Keratinocyte (primary cell): ENCODE measurements around the gene NCR2. TPM values are rescaled to one million over a fixed set of nuclear protein-coding genes. Genes with fewer than 3 reads are reported as not detected.

ENCODE experiments used
- DNase-seq: peaks from one replicate; pipeline ENCODE4 v3.0.0-alpha.2; 2011; ENCODE audit warnings: low read depth, missing footprints, low spot score
- FAIRE-seq: peaks from 2 replicates; lab custom pipeline; 2011; peaks lifted over from hg19 to GRCh38; lab: Jason Lieb, UNC
- H2AFZ ChIP-seq: 2 replicates; pipeline ENCODE4 v1.6.0; 2012; ENCODE audit warnings: low read length, control low read depth, inconsistent platforms; ENCODE audit not compliant: control insufficient read depth
- H3K27ac ChIP-seq: 2 replicates; pipeline ENCODE4 v1.5.1; 2011; ENCODE audit warnings: low read length; ENCODE audit not compliant: control insufficient read depth, insufficient read depth
- H3K27me3 ChIP-seq: 3 replicates; pipeline ENCODE4 v1.6.0; 2011; ENCODE audit warnings: low read length; ENCODE audit not compliant: control insufficient read depth, insufficient read depth; ENCODE audit errors: extremely low read depth
- H3K36me3 ChIP-seq, 2 experiments: 2 replicates in 1 of 2; 3 replicates in 1 of 2; pipeline ENCODE4 v1.5.1; 2011; ENCODE audit warnings: low read length in 2 of 2, mild to moderate bottlenecking in 1 of 2; ENCODE audit not compliant: control insufficient read depth in 2 of 2, insufficient read depth in 2 of 2; ENCODE audit errors: extremely low read depth in 1 of 2
- H3K4me1 ChIP-seq: 3 replicates; pipeline ENCODE4 v1.5.1; 2011; ENCODE audit warnings: low read length; ENCODE audit not compliant: control insufficient read depth, insufficient read depth; ENCODE audit errors: extremely low read depth
- H3K4me2 ChIP-seq: 3 replicates; pipeline ENCODE4 v1.6.0; 2011; ENCODE audit warnings: low read depth, low read length; ENCODE audit not compliant: control insufficient read depth, insufficient read depth; ENCODE audit errors: extremely low read depth
- H3K4me3 ChIP-seq, 3 experiments: fragments of 200-600 bp in 1 of 3; sonication (generic) in 1 of 3; 2 replicates in 2 of 3; 3 replicates in 1 of 3; pipeline ENCODE4 v1.5.1; 2011 to 2016; ENCODE audit warnings: low read length in 3 of 3, mild to moderate bottlenecking in 3 of 3, control low read depth in 2 of 3, inconsistent platforms in 1 of 3, low read depth in 1 of 3, mixed read lengths in 1 of 3, mixed run types in 1 of 3, moderate library complexity in 1 of 3; ENCODE audit not compliant: control insufficient read depth in 2 of 3, insufficient read depth in 2 of 3; ENCODE audit errors: extremely low read depth in 1 of 3
- H3K79me2 ChIP-seq: 2 replicates; pipeline ENCODE4 v1.6.0; 2012; ENCODE audit warnings: low read length; ENCODE audit not compliant: control insufficient read depth, insufficient read depth
- H3K9ac ChIP-seq: 3 replicates; pipeline ENCODE4 v1.6.0; 2011; ENCODE audit warnings: low read length; ENCODE audit not compliant: control insufficient read depth, insufficient read depth; ENCODE audit errors: extremely low read depth
- H3K9me1 ChIP-seq: 3 replicates; pipeline ENCODE4 v1.6.0; 2011; ENCODE audit warnings: low read length; ENCODE audit not compliant: control insufficient read depth, insufficient read depth; ENCODE audit errors: extremely low read depth
- H3K9me3 ChIP-seq: 2 replicates; pipeline ENCODE4 v1.5.1; 2012; ENCODE audit warnings: low read depth, low read length; ENCODE audit not compliant: control insufficient read depth
- H4K20me1 ChIP-seq: 3 replicates; pipeline ENCODE4 v1.6.0; 2011; ENCODE audit warnings: low read length; ENCODE audit not compliant: control insufficient read depth, insufficient read depth; ENCODE audit errors: extremely low read depth
- EZH2 ChIP-seq: IDR thresholded peaks from one replicate; pipeline ENCODE4 v1.6.1; 2012; ENCODE audit warnings: inconsistent platforms, mild to moderate bottlenecking, low read length, moderate library complexity
- dilution Hi-C: fragments of 300-500 bp; cut with MboI; formaldehyde crosslinking; loops from one replicate; pipeline ENCODE4 v1.7.0; 2020; ENCODE audit warnings: low sequenced_read_pairs; ENCODE audit not compliant: extremely low pct_ligation_motif_present
- polyA plus RNA-seq, 5 experiments: library from polyadenylated mRNA; depleted of rRNA in 3 of 5; stranded (reverse) in 3 of 5; stranded (forward) in 1 of 5; unstranded in 1 of 5; fragments of >200 nt; gene quantifications; 1 replicate in 1 of 5; 2 replicates in 3 of 5; 3 replicates in 1 of 5; pipeline versions ENCODE4 v1.2.1 to v1.2.3, GENCODE V29; 2011 to 2012; ENCODE audit warnings: missing spikeins in 2 of 5, low read depth in 1 of 5, low replicate concordance in 1 of 5
- TF ChIP-seq, protein P1 (sequence below), 3 experiments: IDR thresholded peaks in 1 of 3; conservative IDR thresholded peaks in 1 of 3; optimal IDR thresholded peaks in 1 of 3; 2 replicates in 2 of 3; 3 replicates in 1 of 3; pipeline versions ENCODE3 to v1.5.1; 2011; ENCODE audit warnings: low read length in 3 of 3, mild to moderate bottlenecking in 3 of 3, moderate library complexity in 2 of 3, control low read depth in 1 of 3, inconsistent platforms in 1 of 3; ENCODE audit not compliant: insufficient read depth in 2 of 3; ENCODE audit errors: extremely low read depth in 1 of 3

Gene NCR2
- polyA plus RNA-seq, 1 donor (not counting 4 experiments of a cell fraction or from before 2014, with no cell fraction given) = not detected

DNA sequence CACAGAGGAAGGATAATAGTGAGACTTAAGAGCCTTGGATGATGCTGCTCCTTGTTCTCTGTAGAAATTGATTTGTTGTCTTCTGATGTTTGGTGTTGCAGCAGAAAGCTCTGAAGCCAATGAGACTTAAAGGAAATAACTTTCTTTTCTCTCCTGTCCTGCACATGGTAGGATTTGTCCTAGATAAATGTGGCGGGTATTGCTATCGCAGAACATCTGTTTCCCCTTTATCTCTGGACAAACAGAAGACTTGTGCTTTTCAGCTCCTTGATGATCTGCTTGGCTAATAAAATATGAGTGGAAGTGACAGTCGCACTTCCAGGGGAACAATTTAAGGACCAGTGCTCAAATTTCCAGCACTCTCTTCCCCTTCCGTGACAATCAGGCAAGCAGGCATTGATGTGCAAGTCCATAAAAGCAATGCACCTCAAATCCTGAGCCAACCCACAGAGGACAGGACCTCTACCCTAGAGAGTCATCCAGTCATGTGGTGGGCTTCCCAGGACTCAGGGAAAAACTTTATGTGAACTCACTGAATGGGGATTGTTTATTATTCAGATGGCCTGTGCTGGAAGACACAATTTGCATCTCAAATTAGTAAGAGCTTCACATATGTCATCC is 9.9 kb upstream of the NCR2 start:
- no peaks in the 10 kb centered on the region for H3K36me3 ChIP-seq
- TF ChIP-seq, protein P1, sequence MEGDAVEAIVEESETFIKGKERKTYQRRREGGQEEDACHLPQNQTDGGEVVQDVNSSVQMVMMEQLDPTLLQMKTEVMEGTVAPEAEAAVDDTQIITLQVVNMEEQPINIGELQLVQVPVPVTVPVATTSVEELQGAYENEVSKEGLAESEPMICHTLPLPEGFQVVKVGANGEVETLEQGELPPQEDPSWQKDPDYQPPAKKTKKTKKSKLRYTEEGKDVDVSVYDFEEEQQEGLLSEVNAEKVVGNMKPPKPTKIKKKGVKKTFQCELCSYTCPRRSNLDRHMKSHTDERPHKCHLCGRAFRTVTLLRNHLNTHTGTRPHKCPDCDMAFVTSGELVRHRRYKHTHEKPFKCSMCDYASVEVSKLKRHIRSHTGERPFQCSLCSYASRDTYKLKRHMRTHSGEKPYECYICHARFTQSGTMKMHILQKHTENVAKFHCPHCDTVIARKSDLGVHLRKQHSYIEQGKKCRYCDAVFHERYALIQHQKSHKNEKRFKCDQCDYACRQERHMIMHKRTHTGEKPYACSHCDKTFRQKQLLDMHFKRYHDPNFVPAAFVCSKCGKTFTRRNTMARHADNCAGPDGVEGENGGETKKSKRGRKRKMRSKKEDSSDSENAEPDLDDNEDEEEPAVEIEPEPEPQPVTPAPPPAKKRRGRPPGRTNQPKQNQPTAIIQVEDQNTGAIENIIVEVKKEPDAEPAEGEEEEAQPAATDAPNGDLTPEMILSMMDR (optimal IDR thresholded peaks at IDR 0.05 in 1 of 3, IDR thresholded peaks at IDR 0.05 in 1 of 3, conservative IDR thresholded peaks at IDR 0.05 in 1 of 3; ENCODE audit: extremely low read depth in 1 of 3, insufficient read depth in 2 of 3, low read length in 3 of 3) = no peak
- TF ChIP-seq EZH2 = no peak
- H3K27ac ChIP-seq = no peak overlapping the region
- no peak for DNase-seq
- no peak overlapping the region for H3K9ac ChIP-seq
- no peak overlapping the region for H3K4me3 ChIP-seq
- dilution Hi-C loops = no loop called here
- no peaks in the 10 kb centered on the region for H3K4me1 ChIP-seq
- H3K9me1 ChIP-seq = no peaks in the 10 kb centered on the region
- no peak overlapping the region for H3K4me2 ChIP-seq
- H4K20me1 ChIP-seq = no peaks in the 10 kb centered on the region
- no peak for FAIRE-seq
- H3K9me3 ChIP-seq = no peaks in the 10 kb centered on the region
- no peaks in the 10 kb centered on the region for H3K79me2 ChIP-seq
- peaks cover 20% of the 10 kb centered on the region for H3K27me3 ChIP-seq
- no peak overlapping the region for H2AFZ ChIP-seq

DNA sequence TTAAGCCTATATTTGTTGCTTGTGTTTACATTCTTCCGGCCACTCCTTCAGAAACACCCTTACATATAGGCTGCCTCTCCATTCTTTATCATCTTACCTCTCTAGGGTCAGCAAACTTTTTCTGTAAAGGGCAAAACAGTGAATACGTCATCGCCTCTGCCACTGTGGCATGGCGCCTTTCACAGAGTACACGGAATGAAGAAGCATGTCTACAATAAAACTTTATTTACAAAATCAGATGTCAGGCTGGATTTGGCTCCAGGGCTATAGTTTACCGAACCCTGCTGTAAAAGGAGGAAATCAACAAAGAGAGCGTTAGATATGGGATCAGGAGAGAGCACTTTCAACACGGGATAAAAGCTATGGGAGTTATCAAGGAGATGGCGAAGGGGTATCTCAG is 9.3 kb upstream of the NCR2 start:
- Histone ChIP-seq H4K20me1 (no peaks in the 10 kb centered on the region), H3K9me1 (no peaks in the 10 kb centered on the region), H3K9ac (no peak overlapping the region), H3K27me3 (peaks cover 20% of the 10 kb centered on the region), H3K27ac (no peak overlapping the region), H3K79me2 (no peaks in the 10 kb centered on the region), H3K4me2 (no peak overlapping the region), H3K36me3 (no peaks in the 10 kb centered on the region), H3K9me3 (no peaks in the 10 kb centered on the region), H2AFZ (no peak overlapping the region), H3K4me1 (no peaks in the 10 kb centered on the region), H3K4me3 (no peak overlapping the region)
- no peak for DNase-seq
- TF ChIP-seq EZH2 = no peak
- TF ChIP-seq, protein P1 (optimal IDR thresholded peaks at IDR 0.05 in 1 of 3, IDR thresholded peaks at IDR 0.05 in 1 of 3, conservative IDR thresholded peaks at IDR 0.05 in 1 of 3; ENCODE audit: extremely low read depth in 1 of 3, insufficient read depth in 2 of 3, low read length in 3 of 3) = no peak
- FAIRE-seq = no peak
- dilution Hi-C loops = no loop called here
